Neural cell (in vitro differentiated cells): ENCODE measurements around the gene CCDC87.

ENCODE experiments used
- POLR2AphosphoS5 ChIP-seq: IDR thresholded peaks from 2 replicates; pipeline ENCODE4 v1.6.1; 2012
- TAF1 ChIP-seq: IDR thresholded peaks from 2 replicates; pipeline ENCODE4 v1.6.1; 2012; ENCODE audit warnings: low read depth
- TF ChIP-seq, protein P1 (sequence below): fragments of 450-650 bp; IDR thresholded peaks from 2 replicates; pipeline ENCODE4 v1.5.1; 2014; ENCODE audit warnings: antibody characterized with exemption, mild to moderate bottlenecking, moderate library complexity; ENCODE audit not compliant: poor library complexity, severe bottlenecking

DNA sequence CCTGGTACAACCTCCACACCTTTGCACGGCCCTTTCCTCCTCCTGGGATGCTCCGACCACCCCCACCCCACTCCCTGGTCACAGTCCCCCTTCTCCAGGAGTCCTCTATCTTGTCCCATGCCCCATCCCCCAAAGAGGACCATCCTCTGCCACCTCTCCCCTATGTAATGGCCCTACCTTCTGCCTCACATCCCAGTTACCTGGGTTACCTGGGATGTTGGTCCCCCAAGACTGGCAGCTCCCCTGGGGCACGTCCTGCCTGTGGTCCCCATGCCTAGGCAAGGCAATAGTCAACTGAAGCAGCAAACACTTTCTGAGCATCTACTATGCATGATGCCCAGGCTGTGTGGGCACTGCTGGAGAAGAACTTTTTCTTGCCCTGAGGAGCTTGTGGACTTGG lies 37.4 kb downstream of the CCDC87 start:
- no peak for TF ChIP-seq POLR2AphosphoS5
- TF ChIP-seq, protein P1, sequence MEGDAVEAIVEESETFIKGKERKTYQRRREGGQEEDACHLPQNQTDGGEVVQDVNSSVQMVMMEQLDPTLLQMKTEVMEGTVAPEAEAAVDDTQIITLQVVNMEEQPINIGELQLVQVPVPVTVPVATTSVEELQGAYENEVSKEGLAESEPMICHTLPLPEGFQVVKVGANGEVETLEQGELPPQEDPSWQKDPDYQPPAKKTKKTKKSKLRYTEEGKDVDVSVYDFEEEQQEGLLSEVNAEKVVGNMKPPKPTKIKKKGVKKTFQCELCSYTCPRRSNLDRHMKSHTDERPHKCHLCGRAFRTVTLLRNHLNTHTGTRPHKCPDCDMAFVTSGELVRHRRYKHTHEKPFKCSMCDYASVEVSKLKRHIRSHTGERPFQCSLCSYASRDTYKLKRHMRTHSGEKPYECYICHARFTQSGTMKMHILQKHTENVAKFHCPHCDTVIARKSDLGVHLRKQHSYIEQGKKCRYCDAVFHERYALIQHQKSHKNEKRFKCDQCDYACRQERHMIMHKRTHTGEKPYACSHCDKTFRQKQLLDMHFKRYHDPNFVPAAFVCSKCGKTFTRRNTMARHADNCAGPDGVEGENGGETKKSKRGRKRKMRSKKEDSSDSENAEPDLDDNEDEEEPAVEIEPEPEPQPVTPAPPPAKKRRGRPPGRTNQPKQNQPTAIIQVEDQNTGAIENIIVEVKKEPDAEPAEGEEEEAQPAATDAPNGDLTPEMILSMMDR: no peak
- TF ChIP-seq TAF1: no peak
